Hematopoietic multipotent progenitor cell treated with erythropoietin and hydrocortisone succinate and interleukin-3 and kit ligand, for 17 days (in vitro differentiated cells): ENCODE measurements around the gene ARHGEF10L.

Source experiments
- DNase-seq: peaks from one replicate; pipeline ENCODE4 v3.0.0-alpha.2; 2015; ENCODE audit warnings: low spot score

ARHGEF10L gene

DNA sequence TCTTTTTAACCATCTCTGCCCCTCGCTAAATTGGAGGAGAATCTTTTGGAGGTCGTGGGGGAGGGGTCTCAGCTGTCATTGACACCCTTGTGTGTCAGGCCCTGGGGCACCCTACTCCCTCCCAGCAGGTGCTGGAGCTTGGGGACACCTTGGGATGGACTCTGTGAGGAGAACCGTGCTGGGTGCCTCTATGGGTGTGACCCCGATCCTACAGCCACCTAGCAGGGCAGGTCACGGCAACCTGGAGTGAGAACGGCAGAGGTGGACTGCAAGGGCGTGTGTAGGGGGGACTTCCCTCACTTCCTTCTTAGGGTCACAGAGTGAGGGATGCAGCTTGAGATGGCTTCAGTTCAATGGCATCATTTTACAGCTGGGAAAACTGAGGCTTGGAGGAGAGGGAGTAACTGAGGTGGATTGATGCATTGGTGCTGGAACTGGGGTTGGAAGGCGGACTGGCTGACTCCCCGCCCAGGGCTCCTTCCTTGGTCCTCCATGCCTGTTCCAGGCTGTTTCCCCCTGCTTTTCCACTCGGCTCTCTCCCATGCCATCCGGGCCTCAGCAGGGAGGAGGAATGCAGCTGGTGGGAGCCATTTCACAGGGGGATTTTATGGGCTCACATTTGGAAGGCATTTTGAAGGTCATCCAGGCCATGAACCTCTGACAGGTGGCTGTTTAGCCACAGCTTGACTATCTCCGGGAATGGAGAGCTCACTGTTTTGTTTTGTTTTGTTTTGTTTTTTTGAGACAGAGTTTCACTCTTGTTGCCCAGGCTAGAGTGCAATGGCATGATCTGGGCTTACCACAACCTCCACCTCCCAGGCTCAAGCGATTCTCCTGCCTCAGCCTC, 18.8 kb upstream of the ARHGEF10L start:
- no peak for DNase-seq

DNA sequence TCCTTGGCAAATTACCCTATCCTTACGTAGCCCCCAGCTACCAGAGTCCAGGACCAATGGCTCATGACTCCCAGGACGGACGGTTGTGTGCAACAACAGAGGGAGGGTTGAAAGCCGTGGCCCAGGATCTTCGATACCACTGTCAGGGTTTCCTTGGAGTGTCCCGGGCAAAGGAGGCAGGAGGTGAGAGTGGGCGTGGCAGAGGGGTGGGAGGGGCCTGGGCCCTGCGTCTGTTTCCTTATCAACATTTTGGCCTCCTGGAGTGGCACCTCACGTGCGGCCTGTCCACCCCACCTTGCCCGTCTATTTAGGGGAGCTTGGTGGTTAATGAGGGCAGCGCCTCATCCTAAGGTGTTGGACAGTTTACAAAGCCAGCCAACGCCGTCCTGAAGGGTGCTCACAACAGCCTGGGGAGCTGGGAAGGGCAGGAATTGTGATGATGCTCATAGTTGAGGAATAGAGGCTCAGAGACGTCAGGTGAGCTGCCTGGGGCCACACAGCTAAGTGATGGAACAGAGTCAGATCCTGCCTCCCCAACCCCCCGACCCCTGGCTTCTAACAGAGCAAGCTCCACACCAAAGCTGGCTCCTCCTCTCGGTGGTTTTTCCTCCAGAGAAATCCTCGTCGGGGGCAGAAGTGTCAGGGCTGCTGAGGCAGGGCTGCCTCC, 17.4 kb upstream of the ARHGEF10L start:
- no peak for DNase-seq

DNA sequence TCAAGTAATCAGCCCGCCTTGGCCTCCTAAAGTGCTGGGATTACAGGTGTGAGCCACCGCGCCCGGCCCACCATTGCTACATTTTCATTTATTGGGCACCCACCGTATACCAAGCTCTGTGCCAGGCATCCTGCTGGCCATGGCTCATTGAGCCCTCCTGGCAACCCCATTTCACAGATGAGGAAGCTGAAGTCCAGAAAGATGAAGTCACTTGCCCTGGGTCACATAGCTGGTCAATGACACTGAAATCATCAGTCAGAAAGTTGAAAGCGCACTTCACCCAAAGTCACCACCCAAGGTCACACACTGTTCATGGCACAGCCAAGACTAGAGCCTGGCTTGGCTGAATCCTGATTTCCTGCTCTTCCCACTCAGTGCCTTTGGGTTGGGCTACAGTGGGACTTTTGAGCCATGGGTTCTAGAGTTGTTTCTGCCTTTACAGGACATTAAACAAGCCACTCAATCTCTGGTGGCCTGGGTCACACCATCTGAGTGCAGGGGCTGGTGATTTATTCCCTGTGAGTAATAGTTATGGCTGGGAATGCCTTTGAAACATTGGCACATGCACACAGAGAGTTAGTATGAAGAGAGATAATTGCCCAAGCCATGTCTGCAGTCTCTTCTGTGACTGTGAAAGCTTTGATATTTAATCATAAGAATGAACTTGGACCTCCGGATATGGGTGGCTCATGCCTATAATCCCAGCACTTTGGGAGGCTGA, 16.0 kb upstream of the ARHGEF10L start:
- no peak for DNase-seq

DNA sequence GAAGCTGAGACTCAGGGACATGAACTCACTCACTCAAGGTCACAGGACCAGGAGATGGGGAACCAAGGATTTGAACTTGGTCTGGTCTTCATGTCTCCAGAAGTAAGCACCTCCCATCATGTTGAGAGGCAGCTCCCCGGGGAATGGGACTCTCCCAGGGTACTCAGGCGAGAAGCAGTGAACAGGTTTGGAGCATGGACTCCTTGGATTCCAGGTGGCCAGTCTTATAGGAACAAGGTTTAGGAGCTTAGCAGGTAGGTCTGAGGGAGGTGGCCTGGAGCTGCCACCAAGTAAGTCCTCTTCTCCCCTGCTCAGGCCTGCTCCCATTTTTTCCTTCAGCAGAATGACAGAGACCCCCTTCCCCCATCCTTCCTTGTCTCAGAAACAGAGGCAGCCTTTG, 14.9 kb upstream of the ARHGEF10L start:
- DNase-seq: no peak

DNA sequence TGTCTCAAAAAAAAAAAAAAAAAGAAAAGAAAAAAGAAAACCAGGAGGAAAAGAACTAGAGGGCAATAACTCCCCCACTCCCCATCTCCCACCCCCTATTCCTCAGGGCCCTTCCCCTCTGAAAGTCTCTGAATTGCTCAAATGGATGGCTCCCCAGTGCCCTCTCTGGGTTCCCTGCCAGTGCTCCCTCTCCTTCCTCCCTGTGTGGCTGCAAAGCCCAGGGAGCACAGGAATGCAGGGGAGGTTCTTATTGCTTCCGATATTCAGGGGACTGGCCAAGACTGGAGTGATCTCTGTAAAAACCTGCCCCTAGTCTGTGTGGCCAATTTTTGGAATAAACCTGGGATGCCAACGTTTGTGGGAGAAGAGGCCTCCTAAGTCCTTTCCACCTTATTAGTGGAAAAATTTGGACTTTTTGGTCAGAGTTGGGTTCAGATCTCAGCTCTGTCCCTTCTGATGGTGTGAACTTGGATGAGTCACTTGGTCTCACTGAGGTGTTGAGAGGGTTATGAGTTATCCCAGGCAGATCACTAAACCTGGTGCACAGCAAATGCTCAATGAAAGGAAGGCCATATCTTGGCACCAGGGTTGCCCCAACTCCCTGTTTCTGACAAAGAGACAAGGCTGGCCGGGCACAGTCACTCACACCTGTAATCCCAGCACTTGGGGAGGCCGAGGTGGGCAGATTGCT, 13.4 kb upstream of the ARHGEF10L start:
- DNase-seq: no peak

DNA sequence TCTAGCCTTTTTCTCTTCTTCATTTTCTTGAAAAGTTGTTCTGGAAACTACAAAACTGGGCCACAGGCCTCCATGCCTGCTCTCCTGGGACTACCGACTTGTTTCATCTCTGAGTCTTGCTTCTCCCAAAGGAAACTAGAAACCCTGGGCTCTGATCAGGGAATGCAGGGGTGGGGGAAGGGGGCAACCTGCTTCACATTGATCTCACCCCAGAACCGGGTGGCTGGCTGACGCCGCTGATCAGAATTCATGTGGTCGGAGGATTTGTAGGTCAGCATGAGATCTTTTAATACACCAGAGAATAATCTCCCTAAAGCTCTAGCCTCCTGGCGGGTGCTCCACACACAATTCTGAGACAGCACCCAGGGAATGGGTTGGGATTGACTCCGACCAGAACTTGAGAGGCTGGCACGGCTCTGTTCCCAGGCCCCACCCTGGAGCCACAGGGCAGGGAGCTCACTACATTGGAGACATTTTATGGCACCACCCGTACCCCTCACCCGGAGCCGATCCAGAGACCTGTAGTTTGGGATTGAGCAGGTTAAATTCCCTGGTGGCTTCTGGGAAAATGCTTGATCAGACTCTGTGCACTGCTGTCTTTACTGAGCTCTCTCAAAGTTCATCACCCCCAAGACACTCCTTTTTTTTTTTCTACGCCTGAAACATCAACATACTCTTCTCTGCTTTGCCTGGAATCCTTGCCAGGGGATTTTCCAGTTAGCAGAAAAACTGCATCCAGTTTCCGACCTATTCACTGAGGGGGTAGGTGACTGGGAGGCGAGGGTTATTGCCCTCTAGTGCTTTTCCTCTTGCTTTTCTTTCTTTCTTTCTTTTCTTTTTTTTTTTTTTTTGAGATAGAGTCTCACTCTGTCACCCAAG, 12.2 kb upstream of the ARHGEF10L start:
- DNase-seq: no peak

DNA sequence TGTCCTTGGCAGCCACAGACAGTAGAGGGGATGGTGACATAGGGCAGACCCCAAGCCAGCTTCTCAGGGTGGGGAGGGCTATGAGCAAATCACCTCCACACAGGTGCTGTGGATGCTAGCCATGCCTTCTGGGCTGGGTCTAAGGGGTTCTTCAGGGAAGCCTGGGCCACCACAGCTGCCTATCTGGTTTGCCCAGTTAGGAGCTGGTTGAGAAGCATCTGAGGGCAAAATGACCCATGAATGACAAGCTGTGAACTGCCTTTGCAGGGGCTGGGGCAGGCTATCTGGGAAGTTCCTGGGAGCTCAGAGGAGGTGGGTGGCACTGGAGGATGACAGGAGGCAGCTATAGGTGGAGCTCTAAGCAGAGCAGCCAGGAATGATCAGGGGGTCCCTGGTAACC, 10.1 kb upstream of the ARHGEF10L start:
- DNase-seq: no peak

DNA sequence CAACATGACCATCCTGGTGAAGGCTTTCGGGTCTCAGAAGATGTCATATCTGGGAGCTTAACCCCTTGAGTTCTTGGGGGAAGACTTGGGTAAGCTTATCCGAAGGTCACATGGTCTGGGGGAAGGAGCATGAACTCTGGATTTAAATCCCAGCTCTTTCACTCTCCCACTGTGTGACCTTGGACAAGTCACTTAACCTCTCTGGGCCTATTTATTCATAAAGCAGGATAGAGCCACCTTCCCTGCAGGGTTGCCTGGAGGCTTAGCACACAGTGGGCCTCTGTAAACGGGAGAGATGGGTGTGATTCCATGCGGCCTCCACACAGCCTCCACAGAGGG, 8.2 kb upstream of the ARHGEF10L start:
- DNase-seq: no peak

DNA sequence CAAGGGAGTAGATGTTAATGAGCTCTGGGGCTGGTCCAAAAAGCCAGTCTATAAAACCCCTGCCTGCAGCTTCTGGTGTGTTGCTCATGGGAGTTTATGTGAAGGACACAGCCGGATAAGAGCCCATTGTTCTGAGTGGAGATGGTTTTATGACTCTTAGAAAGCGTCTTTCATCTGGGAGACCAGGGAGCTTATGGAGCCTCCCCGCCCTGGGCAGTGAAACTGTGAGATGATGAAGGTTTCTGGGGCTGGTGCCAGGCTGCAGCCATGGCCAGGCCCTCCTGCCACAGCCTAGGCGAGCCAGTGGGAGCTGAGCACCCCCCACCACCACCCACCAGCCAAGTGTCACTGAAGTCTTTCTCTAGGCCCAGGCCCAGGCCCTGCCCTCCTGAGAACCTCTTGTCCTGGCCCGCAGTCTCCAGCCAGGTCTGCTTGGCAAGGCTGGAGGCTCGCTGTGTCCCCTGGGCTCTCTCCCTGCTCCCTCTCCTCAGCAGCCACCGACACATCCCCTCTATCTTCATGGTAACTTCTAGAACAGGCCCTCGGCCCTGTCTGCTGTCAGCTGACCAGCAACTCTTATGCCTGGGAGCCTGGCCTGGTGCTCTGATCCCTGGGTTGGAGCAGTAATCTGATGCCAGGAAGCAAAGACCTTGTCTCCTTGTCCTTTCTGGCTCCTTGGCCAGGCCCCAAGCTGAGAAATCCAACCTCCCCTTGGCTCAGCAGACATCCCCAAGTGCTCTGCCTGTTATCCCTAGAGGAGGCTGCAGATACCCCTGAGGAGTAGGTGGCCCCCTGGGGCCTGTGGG, 7.6 kb upstream of the ARHGEF10L start:
- no peak for DNase-seq

DNA sequence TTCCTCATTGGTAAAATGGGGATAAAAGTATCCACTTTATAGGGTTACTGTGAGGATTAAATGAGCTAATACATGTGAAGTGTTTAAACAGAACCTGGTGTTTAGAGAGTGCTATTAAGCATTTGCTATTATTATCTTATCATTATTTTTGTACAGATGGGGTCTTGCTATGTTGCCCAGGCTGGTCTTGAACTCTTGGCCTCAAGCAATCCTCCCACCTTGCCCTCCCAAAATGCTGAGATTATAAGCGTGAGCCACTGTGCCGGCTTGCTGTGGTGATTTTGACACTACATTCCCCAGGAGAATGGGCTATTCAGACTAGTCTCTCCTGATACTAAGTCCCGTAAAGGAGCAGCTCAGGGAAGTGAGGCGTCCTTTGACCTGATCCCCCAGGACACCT, 6.3 kb upstream of the ARHGEF10L start:
- no peak for DNase-seq

DNA sequence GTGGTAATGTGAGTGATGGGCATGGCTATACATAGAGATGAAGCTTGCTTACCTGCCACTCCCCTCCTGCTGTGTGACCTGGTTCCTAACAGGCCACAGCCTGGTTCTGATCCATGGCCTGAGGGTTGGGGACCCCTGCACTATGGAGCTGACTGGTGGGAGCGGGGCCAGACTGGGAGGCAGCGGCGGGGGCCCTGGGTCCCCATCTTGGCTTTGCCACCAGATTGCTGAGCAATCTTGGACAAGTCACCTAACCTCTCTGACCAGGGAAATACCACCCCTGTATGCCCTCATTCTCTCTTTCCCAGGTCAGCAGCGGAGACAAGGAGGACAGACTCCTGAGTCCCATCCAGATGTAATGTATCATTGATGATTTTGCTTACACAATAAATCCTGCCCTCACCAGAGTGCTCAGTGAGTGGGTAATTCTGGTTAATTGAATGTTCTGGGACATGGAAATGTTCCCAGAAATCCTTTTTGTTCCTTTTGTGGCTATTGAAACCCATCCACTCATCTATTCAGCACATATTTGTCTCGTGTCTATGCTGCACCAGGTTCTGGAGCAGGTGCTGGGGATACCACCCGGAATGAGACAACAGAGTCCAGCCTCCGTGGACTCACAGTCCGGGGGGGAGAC, 4.1 kb upstream of the ARHGEF10L start:
- no peak for DNase-seq

DNA sequence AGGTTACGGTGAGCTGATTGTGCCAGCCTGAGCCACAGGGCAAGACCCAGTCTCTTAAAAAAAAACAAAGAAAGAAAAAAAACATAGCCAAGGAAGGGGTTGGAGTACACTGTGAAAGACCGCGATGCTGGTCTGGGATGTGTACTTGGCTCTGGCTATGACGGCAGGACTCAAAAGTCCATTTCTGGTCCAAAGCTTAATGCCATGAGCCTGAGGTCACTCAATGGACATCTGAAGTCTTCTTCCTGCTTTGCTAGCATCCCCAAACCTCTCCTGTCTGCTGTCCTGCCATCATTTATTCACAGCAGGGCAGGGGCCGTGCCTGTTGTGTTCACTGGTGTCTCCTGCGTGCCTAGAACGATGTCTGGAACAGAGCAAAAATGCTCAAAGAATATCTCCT, 1.5 kb upstream of the ARHGEF10L start:
- no peak for DNase-seq

DNA sequence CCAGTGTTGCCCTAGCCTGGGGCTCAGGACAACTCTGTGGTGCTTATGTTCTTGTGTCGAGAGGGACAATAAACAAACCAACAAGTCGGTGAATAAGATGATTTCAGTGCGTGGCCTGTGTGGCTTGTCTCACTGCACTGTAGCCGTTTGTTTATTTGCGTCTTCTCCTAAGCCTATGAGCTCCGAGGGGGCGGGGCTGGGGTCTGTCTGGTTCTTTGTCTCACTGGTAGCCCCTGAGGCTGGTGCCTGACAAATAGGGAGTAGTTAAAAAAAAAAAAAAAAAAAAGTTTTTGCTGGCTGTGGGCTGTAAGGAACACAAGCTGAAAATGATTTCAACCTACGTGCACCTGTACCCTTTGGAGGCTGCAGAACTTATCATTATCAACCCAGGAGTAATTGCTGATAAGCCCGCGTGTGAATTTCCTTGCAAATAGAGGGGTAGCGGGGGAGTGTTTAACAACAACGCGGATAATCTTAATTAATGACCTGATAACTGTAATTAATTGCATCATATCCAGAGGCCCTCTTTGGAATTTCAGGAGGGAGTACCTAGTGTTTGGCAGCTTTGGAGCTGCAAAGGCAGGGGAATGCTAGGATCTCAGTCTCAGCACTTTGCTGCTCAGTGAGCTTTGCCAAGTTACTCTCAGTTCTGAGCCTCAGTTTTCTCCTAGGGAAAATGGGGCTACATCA, 925 bp upstream of the ARHGEF10L start:
- DNase-seq: no peak

DNA sequence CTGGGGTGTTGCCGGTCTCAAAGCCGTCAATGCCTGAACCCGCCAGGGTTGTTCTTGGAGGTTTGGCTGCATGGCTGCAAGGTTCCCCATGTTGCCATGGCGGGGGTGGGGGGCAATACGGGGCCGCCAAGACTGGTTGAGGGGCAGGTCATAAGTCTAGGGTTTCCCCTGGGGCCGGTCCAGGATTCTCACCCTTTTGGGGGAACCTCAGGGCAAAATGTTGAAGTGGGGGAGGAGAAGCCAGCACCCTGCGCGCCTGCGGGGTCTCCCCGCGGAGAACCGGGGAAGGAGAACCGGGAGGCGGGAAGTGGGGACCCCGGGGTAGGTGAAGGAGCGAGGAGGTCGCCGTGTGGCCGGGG, 401 bp upstream of the ARHGEF10L start:
- no peak for DNase-seq

DNA sequence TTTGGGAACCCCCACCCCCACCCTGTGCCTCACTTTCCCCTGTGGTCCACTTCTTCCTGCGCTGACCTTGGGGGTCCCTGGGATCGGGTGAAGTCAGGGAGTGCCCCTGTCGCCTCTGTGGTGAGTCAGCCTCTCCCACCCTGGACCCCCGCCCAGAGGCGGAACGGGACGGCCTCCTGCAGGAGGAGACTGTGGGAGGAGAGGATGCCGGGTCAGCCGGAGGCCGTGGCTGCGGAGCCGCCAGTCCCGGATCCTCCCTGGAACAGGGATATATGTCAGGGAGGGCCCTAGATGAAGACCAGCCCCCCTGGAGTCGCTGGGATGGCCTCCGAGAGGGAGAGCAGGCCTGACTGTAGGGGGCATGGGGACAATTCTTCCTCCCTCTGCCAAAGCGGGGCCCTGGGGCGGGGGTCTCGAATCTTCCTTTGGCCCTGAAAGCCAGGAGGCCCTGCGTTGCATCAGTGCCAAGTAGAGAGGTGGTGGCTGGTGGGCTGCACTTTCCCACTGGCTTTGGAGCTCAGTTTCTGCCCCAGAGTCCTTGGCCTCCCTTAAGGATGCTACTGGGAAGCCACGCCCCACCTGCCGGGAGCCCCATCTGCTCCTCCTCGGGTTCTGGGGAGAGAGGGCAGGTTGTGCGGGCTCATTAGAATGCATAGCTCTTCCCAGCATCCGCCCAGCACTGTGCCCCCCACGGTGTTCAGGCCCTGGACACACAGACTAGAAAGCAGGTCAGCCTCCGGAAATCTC, 930 bp downstream of the ARHGEF10L start:
- DNase-seq: no peak

DNA sequence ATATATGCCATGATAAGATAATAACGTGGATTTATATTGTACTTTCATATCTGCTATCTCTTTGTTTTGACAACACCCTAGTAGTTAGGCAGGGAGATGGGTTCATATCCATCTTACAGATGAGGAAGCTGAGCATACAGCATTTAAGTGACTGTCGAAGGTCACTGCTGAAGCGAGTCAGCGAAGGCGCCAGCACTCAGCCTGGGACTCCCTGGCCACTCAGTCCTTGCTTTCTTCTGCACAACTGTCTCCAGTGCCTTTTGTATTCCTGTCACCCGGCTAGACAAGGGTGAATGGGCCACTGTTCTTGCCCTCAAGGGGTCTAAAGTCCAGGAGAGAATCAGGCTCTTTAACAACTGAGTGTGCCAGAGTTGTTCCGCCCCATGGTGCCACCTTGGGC, 3.1 kb downstream of the ARHGEF10L start:
- no peak for DNase-seq

DNA sequence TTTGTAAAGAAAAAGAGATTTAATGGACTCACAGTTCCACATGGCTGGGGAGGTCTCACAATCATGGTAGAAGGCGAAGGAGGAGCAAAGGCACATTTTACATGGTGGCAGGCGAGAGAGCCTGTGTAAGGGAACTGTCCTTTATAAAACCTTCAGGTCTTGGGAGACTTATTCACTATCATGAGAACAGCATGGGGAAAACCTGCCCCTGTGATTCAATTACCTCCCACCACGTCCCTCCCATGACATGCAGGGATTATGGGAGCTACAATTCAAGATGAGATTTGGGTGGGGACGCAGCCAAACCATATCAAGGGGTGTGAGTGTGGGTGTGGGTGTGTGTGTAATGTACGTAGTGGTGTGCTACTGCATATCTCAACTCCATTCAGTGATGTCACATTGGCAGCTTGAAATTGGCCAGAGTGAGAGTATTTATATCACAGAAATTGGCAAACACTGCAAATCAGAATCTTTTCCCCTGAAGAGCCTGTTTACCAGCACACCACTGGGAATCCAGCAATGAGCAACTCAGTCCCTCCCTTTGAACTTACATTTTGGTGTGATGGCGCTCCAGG, 5.4 kb downstream of the ARHGEF10L start:
- DNase-seq: no peak

DNA sequence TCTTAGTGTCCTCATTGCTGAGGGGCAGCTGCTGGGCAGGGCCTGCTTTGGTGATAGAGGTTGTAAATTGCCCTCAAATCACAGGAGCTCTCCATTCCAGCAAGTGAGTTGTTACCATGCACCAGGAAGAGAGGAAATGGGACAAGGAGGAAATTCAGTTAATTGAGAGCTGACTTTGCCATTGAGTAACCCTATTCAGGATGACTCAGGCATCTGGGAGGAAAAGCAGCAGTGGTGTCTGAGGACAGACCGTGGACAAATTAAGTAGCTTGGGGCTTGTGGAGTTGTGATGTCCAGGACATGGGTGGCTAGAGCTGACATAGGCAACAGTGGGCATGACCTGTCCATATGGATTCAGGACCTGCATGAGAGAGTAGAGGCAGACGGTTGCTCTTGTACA, 5.9 kb downstream of the ARHGEF10L start:
- DNase-seq: no peak
